ENCODE results near the gene LCE1F.

- TF ChIP-seq CTCF (conservative IDR thresholded peaks at IDR 0.05) (no peak), EZH2 (IDR thresholded peaks at IDR 0.05; ENCODE audit: low read depth) (no peak)
These were observed 29.0 kb upstream of the LCE1F start for GRCh38 chr1:152745765-152746444.

Measured in PC-9 (cell line).